ENCODE results near the gene ARHGAP4.

DNA sequence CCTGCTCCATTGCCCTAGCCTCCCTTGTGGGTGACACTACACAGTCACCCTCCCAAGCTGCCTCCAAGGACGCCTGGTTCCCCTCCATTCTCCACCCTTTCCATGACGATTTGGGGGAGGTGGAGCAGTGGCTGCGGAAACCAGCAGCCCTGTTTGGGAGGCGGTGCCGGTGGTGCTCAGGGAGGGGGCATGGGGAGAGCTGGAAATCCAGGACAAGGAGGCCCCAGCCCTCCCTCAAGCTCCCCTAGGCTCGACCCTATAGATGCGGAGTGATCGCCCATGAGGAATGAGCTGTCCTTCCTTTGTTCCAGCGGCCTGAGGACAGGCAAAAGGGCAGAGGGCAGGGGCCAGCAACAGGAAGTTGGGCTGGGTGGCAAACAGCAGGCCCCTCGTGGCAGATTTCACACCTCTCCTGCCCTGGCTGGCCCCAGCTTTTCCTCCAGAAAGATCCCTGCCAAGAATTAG lies 22.0 kb upstream of the ARHGAP4 start:
- TF ChIP-seq ARNT (IDR thresholded peaks at IDR 0.05) (no peak), FOXA1 (IDR thresholded peaks at IDR 0.05) (no peak), SUZ12 (IDR thresholded peaks at IDR 0.05) (no peak), BHLHE40 (IDR thresholded peaks at IDR 0.05; ENCODE audit: borderline replicate concordance) (no peak), HDGF (IDR thresholded peaks at IDR 0.05; ENCODE audit: borderline replicate concordance) (no peak), FOXK2 (IDR thresholded peaks at IDR 0.05) (no peak), SP1 (IDR thresholded peaks at IDR 0.05) (no peak), FOXM1 (IDR thresholded peaks at IDR 0.05; ENCODE audit: borderline replicate concordance) (no peak)
- TF ChIP-seq, protein P1, sequence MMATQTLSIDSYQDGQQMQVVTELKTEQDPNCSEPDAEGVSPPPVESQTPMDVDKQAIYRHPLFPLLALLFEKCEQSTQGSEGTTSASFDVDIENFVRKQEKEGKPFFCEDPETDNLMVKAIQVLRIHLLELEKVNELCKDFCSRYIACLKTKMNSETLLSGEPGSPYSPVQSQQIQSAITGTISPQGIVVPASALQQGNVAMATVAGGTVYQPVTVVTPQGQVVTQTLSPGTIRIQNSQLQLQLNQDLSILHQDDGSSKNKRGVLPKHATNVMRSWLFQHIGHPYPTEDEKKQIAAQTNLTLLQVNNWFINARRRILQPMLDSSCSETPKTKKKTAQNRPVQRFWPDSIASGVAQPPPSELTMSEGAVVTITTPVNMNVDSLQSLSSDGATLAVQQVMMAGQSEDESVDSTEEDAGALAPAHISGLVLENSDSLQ (IDR thresholded peaks at IDR 0.05): no peak

All from HEK293T (cell line).